KG1 (cell line): ENCODE data around the gene STXBP5L.
"Not testable (repeated sequence)": the region's sequence is repeated elsewhere in the genome, so short reads cannot be mapped to it uniquely, and the experiment has no call there.

Experiments
- DNase-seq: peaks from one replicate; lab custom pipeline; 2025; lab: John Stamatoyannopoulos, UW

STXBP5L gene

GRCh38 chr3:121430664-121431215 lies 522.7 kb downstream of the STXBP5L start:
- no peak for DNase-seq

GRCh38 chr3:121431726-121432517 lies 523.9 kb downstream of the STXBP5L start:
- no peak for DNase-seq

GRCh38 chr3:121436074-121436473 lies 528.1 kb downstream of the STXBP5L start:
- DNase-seq = no peak

- no peak for DNase-seq
Observed at GRCh38 chr3:121436641-121437040, 528.6 kb downstream of the STXBP5L start.

GRCh38 chr3:121443456-121443855 lies 535.5 kb downstream of the STXBP5L start:
- no peak for DNase-seq

GRCh38 chr3:121451752-121452151 lies 543.7 kb downstream of the STXBP5L start:
- DNase-seq = not testable (repeated sequence)

GRCh38 chr3:121462565-121462964 lies 554.6 kb downstream of the STXBP5L start:
- no peak for DNase-seq

- DNase-seq = no peak
Observed at GRCh38 chr3:121463745-121464144, 555.7 kb downstream of the STXBP5L start.

- no peak for DNase-seq
Observed at GRCh38 chr3:121467085-121467484, 559.1 kb downstream of the STXBP5L start.

- DNase-seq = no peak
Observed at GRCh38 chr3:121473001-121473400, 565.0 kb downstream of the STXBP5L start.
